IPS-15b (cell line): ENCODE results near the gene LGR4.

Experiments
- H3K27me3 ChIP-seq: one replicate; pipeline ENCODE4 v1.6.1; 2013; ENCODE audit warnings: low read length; ENCODE audit not compliant: control insufficient read depth, insufficient read depth
- H3K36me3 ChIP-seq: one replicate; pipeline ENCODE4 v1.6.1; 2013; ENCODE audit warnings: low read length; ENCODE audit not compliant: control insufficient read depth, insufficient read depth
- H3K4me1 ChIP-seq: one replicate; pipeline ENCODE4 v1.6.1; 2013; ENCODE audit warnings: mild to moderate bottlenecking, low read length; ENCODE audit not compliant: control insufficient read depth, insufficient read depth
- H3K4me3 ChIP-seq: one replicate; pipeline ENCODE4 v1.5.1; 2013; ENCODE audit warnings: low read depth, low read length
- H3K9ac ChIP-seq: one replicate; pipeline ENCODE4 v1.6.1; 2013; ENCODE audit warnings: low read depth, mild to moderate bottlenecking, low read length
- H3K9me3 ChIP-seq: one replicate; pipeline ENCODE4 v1.6.1; 2013; ENCODE audit warnings: mild to moderate bottlenecking, low read length; ENCODE audit not compliant: control insufficient read depth, insufficient read depth

The LGR4 gene

DNA sequence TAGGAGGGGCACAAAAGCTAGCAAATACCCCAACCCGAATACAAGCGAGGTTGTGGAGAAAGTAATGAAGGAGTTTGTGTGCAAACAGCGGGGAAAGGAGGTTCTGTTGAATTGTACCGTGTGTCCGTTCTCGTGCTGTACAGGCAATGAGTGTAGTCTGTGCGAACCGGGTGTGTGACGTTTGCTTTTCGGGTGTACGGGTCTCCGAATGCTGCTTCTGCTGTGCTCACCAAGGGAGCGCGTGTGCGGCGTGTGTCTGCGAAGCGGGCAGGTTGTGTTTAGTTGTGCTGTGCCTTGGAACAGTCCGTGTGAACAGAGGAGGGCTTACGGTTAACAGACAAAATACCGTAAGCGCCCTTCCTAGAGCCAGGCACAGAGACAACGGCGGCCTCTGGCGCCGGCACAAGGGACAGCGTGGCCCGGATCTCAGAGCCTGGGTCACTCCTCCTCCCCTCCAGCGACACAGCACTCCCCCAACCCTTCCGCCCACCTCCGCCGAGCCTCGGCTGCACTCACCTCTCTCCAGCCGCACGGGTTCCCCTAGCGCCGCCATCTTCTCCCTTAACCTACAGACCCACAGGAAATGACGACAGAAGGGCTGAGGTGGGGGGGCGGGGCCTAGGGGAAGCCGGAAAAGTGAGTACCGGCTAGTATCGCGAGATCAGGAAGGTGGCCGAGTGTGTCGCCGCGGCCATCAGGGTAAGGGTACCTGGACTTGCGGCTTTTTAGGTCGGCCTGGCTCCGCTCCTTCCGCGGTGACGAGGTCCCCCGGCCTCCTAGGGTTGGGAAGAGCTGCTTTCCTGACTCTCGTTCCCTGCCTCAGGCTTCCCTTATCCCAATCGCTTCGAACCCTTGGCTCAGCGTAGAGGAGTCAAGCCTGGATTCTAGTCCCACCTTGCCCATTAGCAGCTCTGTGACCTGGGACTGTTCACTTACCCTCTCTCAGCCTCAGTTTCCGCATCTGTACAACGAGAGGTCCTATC, 33.9 kb upstream of the LGR4 start, which contains the start of gene LIN7C:
TSS of gene LIN7C (minus strand) at position 570 of the 983 bp plus-strand sequence. CDS start at position 553, 17 bp downstream.
- Histone ChIP-seq H3K27me3 (no peaks in the 10 kb centered on the region), H3K9ac (peak within 1 kb of the TSS; percentile 94), H3K4me1 (no peaks in the 10 kb centered on the region), H3K4me3 (peak within 1 kb of the TSS; percentile 93), H3K36me3 (peaks cover 4% of the 10 kb centered on the region), H3K9me3 (no peaks in the 10 kb centered on the region)

DNA sequence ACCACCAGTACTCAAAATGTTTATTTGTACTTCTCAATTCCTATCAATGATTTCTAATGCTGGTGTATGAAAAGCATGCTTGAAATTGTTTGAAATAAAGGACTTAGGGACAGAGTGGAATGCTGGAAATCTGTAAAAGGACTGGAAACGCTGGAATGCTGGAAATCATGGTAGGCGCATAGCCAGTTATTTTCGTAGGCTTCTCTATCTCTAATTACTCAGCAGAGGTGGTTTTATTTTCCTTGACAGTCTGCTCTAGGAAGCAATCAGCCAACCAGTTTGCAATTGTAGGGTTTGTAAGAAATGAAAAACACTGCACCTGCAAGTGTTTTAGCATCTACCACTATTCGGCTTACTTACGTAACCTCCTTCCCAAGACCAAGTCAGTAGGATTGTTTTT, 33.2 kb upstream of the LGR4 start:
- Histone ChIP-seq H3K4me1 (no peaks in the 10 kb centered on the region), H3K27me3 (no peaks in the 10 kb centered on the region), H3K9ac (peak overlapping the region; percentile 94), H3K9me3 (no peaks in the 10 kb centered on the region), H3K36me3 (peaks cover 4% of the 10 kb centered on the region), H3K4me3 (peak overlapping the region; percentile 93)

DNA sequence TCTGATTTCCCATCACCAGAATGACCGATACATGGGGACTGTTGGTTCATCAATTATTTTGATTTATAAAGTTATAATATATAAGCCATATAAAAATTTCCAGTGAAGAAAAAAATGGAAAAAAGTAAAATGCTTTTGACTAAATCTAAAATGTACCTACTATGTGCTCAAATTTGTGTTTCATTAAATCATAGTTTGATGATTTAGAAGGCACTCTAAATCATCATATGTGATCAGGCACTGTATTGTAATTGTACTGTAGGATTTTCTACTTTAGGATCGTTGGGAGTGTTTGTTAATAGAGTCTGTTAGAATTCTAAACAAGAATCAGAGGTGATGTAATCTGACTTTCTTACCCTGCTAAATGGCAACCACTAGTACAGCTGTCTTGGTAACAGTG, 31.6 kb upstream of the LGR4 start:
- Histone ChIP-seq H3K4me1 (no peaks in the 10 kb centered on the region), H3K9ac (no peak overlapping the region), H3K27me3 (no peaks in the 10 kb centered on the region), H3K9me3 (no peaks in the 10 kb centered on the region), H3K4me3 (no peak overlapping the region), H3K36me3 (peaks cover 4% of the 10 kb centered on the region)

DNA sequence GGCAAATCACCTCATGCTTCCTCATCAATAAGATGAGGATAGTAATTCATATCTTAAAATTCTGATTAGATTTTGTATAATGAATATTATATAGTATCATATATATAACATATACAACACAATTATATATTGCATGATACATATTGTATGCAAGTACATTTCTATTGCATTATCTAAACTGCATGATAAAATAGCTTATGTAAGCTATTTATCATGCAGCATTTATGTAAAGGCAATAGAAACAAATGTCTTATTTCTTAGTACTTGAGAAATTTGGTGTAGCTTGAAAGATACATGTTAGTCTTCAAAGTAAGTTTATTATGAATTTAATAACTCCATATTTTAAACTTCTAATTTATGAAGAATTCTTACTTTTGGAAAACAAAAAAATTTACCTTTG, 28.5 kb upstream of the LGR4 start:
- H3K4me3 ChIP-seq, result no peak overlapping the region
- H3K9ac ChIP-seq, result no peak overlapping the region
- H3K36me3 ChIP-seq, result peaks cover 4% of the 10 kb centered on the region
- no peaks in the 10 kb centered on the region for H3K9me3 ChIP-seq
- H3K27me3 ChIP-seq, result no peaks in the 10 kb centered on the region
- no peaks in the 10 kb centered on the region for H3K4me1 ChIP-seq

DNA sequence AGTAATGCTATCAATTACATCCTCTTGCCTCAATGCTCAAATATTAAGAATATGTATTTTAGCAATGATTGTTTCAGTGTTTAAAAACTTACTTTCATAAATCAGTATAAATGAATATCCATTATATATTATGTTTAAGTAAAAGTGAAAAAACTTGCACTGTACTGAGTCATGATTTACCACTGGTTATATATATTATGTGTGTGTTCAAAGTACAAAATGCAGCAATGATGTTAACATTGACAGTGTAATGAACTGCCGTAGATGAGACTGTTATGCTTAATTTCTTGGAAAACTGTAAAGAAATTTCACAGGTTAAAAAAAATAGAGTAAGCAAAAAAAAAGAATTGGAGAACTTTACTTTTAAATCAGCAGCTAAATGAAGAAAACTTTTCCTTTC, 25.3 kb upstream of the LGR4 start:
- Histone ChIP-seq H3K9ac (no peak overlapping the region), H3K36me3 (peaks cover 4% of the 10 kb centered on the region), H3K27me3 (no peaks in the 10 kb centered on the region), H3K4me1 (no peaks in the 10 kb centered on the region), H3K4me3 (no peak overlapping the region), H3K9me3 (no peaks in the 10 kb centered on the region)

DNA sequence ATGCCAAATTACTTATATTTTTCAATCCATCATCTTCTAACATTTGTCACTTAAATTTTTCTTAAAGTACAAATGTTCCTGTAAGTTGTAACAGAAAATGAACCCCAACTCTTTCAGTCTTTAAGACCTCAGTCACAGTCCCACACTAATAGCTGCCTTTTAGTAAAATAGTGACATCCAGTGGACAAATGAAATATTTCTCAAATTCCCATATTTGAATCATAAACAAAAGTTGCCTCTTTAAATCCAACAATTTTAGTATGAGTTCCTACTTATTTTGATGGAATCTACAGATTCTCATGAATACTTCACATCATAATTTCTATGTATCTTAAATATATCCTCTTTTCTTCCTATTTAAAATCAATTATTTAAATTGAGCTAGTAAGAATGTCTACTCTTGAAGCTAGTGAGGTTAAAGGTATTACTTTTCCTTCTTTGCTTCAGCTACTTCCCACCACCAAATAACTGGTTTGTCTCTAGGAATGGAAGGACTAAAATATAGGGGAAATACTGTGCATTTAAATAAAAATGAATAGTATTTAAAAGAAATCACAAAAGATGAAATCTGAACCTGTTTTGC, 24.8 kb upstream of the LGR4 start:
- Histone ChIP-seq H3K9ac (no peak overlapping the region), H3K4me3 (no peak overlapping the region), H3K4me1 (no peaks in the 10 kb centered on the region), H3K27me3 (no peaks in the 10 kb centered on the region), H3K9me3 (no peaks in the 10 kb centered on the region), H3K36me3 (peaks cover 4% of the 10 kb centered on the region)

DNA sequence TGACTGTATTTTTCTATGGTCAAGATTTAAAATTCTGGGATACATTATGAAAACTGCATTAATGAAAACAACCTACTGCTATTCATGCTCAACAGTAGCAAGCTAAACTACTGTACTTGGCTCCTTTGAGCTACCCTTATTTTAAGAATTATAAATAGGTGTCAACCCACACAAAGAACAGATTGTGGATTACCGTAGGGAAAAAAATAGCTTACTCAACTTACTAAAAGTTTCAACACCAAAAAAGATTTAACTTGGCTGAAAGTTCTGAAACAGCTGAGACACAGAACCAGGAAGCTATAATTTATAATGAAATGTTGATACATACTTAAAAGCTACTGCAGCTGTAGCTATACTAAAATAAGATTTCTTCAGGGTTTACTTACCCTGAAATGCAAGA, 23.9 kb upstream of the LGR4 start:
- Histone ChIP-seq H3K4me1 (no peaks in the 10 kb centered on the region), H3K9ac (no peak overlapping the region), H3K36me3 (peaks cover 6% of the 10 kb centered on the region), H3K4me3 (no peak overlapping the region), H3K9me3 (no peaks in the 10 kb centered on the region), H3K27me3 (no peaks in the 10 kb centered on the region)

DNA sequence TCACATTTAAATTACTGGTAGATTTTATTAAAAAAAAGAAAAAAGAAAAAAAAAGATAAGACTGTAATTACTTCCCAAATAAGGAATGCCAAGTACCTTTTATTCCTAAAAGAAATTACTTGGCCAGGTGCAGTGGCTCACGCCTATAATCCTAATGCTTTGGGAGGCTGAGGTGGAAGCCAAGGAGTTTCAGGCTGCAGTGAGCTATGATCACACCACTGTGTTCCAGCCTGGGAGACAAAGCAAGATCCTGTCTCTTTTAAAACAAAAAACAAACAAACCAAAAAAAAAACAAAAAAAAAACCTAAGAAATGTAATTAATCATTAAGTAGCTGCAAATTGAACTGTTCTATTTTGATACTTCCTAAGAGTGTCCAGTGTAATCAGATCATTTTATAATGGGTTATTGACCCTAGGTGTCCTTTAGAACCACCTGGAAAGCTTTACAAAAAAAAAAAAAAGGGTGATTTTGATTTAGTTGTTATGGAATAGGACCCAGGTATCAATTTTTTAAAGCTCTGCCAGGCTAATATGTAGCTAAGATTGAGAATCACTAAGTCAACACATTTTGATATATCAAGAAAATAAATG, 23.2 kb upstream of the LGR4 start:
- H3K9me3 ChIP-seq, result no peaks in the 10 kb centered on the region
- no peaks in the 10 kb centered on the region for H3K4me1 ChIP-seq
- no peak overlapping the region for H3K4me3 ChIP-seq
- H3K9ac ChIP-seq, result no peak overlapping the region
- no peaks in the 10 kb centered on the region for H3K27me3 ChIP-seq
- peaks cover 12% of the 10 kb centered on the region for H3K36me3 ChIP-seq

DNA sequence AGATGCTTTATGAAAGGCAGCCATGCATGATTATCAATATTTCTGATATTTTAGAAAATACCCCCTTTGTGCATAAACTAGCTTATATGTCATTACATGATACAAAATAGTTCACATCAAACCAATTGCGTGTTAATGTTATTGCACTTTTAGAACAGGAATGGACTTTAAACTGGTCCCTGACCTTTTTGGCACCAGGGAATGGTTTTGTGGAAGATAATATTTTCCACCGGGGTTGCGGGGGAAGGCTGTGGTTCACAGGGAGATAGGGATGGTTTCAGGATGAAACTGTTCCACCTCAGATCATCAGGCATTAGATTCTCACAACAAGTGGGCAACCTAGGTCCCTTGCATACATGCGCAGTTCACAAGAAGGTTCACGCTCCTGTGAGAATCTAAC, 16.5 kb upstream of the LGR4 start:
- Histone ChIP-seq H3K9me3 (no peaks in the 10 kb centered on the region), H3K4me3 (no peak overlapping the region), H3K36me3 (peaks cover 9% of the 10 kb centered on the region), H3K9ac (no peak overlapping the region), H3K27me3 (no peaks in the 10 kb centered on the region), H3K4me1 (no peaks in the 10 kb centered on the region)

DNA sequence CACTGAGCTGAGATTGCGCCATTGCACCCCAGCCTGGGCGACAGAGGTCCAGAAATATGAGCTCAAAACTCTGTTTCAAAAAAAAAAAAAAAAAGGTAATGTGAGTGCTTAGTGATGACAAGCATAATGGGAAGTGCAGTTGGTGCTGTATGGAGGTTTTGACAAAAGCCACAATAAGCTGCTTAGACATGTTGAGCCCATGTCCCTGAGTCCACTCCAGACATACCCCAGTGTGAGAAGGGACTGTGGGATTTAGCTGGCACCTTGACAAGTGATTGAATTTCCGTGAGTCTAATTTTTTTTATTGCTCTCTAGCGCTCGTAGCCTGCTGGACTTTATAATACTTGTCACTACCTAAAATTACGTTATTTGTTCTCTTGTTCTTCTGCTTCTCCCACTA, 15.1 kb upstream of the LGR4 start:
- Histone ChIP-seq H3K36me3 (peaks cover 9% of the 10 kb centered on the region), H3K27me3 (no peaks in the 10 kb centered on the region), H3K4me1 (no peaks in the 10 kb centered on the region), H3K4me3 (no peak overlapping the region), H3K9ac (no peak overlapping the region), H3K9me3 (no peaks in the 10 kb centered on the region)

DNA sequence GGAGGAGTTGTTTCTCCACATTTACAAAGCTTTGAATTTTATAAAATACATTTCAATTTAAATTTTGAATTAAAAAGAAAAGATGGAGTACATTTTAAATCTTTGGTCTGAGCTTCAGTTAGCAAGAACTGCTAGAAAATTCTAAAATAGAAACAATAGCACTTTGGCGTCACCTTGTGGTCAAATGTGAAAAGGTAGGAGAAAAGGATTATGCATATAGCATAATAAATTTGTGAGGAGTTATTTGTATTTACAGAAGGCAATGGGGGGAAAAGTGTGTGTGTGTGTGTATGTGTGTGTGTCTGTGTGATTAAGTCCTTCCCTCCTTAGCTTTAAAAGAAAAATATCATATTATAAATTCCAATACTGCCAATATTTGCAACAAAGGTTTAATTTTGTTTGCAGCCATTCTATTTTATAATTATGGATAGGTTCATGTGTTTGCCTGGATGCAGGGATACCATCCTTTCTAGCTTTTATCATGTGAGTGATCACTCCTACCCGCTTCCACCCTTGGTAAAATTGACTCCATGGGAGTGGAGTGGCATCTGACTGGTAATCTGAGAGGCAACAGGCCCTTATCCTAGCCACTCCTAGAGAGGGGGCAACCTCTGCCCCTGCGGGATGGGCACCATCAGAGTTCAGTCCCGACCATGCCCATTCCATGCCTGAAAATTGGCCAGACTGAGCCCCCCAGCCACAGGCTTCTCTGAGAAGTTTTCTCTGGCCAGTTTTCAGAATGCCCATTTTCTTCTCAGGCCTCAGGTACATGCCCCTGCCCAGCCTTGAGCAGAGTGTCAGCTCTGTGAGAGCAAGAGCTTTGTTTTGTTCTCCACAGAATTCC, 13.6 kb upstream of the LGR4 start:
- no peaks in the 10 kb centered on the region for H3K27me3 ChIP-seq
- H3K4me3 ChIP-seq, result no peak overlapping the region
- peaks cover 3% of the 10 kb centered on the region for H3K36me3 ChIP-seq
- no peaks in the 10 kb centered on the region for H3K4me1 ChIP-seq
- H3K9me3 ChIP-seq, result no peaks in the 10 kb centered on the region
- H3K9ac ChIP-seq, result no peak overlapping the region
